ENCODE data around the gene TRAPPC5.

TRAPPC5 gene

GRCh38 chr19:7697721-7698287 is 17.2 kb downstream of the TRAPPC5 start:
- no peak for TF ChIP-seq ZFX (IDR thresholded peaks at IDR 0.05)
- TF ChIP-seq CTCF (conservative IDR thresholded peaks at IDR 0.05), result no peak
- no peak overlapping the region for H3K27ac ChIP-seq

GRCh38 chr19:7698583-7698982 is 17.9 kb downstream of the TRAPPC5 start:
- H3K27ac ChIP-seq, result no peak overlapping the region
- TF ChIP-seq CTCF (conservative IDR thresholded peaks at IDR 0.05) (no peak), ZFX (IDR thresholded peaks at IDR 0.05) (no peak)

- TF ChIP-seq CTCF (conservative IDR thresholded peaks at IDR 0.05), result no peak
- no peak for TF ChIP-seq ZFX (IDR thresholded peaks at IDR 0.05)
- no peak overlapping the region for H3K27ac ChIP-seq
Observed at GRCh38 chr19:7699003-7699402, 18.4 kb downstream of the TRAPPC5 start.

GRCh38 chr19:7699417-7700401 is 19.1 kb downstream of the TRAPPC5 start:
- TF ChIP-seq CTCF (conservative IDR thresholded peaks at IDR 0.05), result no peak
- no peak for TF ChIP-seq ZFX (IDR thresholded peaks at IDR 0.05)
- no peak overlapping the region for H3K27ac ChIP-seq

- H3K27ac ChIP-seq, result no peak overlapping the region
- no peak for TF ChIP-seq ZFX (IDR thresholded peaks at IDR 0.05)
- TF ChIP-seq CTCF (conservative IDR thresholded peaks at IDR 0.05), result no peak
Observed at GRCh38 chr19:7701049-7701653, 20.5 kb downstream of the TRAPPC5 start.

- H3K27ac ChIP-seq, result no peak within 1 kb of the TSS
- TF ChIP-seq ZFX (IDR thresholded peaks at IDR 0.05), result no peak
- TF ChIP-seq CTCF (conservative IDR thresholded peaks at IDR 0.05), result no peak
Observed at GRCh38 chr19:7701654-7702457, 21.2 kb downstream of the TRAPPC5 start, which contains the start of gene FCER2. Gene FCER2, minus strand, starts transcription at chr19:7702131. Its CDS starts 2,371 bp downstream, at chr19:7699760.
